ENCODE measurements around the gene GIPC1.
A peak's percentile ranks its signal among the peaks of the same experiment; 100 is the strongest.
"Not testable (repeated sequence)": the region's sequence is repeated elsewhere in the genome, so short reads cannot be mapped to it uniquely, and the experiment has no call there.

The GIPC1 gene

DNA sequence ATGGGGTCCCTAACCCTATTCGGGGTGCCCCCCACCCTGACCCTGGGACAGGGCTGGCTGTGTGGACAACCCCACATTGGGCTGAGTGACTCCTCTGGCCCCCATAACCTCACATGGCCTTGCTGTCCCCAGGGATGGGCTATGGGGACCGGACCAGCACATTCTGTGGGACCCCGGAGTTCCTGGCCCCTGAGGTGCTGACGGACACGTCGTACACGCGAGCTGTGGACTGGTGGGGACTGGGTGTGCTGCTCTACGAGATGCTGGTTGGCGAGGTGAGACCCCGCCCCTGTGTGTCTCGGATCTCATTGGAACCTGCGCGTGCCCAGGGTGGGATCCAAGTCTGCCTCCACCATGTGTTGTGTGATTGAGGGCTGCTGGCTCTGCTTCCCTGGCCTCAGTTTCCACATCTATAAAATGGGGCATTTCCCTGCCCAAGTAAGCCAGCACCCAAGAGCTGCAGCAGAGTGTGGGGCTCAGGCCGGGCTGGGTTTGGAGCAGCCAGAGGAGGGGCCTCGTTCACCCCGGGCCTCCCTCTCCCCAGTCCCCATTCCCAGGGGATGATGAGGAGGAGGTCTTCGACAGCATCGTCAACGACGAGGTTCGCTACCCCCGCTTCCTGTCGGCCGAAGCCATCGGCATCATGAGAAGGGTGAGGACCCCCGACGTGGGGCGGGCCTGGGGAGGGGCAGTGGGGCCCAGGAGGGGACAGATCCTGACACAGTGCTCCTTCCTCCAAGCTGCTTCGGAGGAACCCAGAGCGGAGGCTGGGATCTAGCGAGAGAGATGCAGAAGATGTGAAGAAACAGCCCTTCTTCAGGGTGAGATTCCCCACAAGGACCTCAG lies 25.7 kb downstream of the GIPC1 start:
- DNase-seq = no peak

DNA sequence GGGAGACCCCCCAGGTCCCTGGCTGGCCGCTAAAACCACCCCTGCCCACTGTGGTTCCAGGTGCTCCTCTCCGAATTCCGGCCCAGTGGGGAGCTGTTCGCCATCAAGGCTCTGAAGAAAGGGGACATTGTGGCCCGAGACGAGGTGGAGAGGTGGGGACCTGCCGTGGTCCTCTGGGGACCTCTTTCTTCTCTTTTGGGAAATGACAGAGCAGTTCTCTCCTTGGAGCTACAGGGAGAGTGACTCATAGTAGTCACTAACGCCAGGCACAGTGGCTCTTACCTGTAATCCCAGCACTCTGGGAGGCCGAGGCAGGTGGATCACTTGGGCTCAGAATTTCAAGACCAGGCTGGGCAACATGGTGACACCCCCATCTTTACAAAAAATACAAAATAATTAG lies 28.1 kb downstream of the GIPC1 start:
- no peak for DNase-seq

DNA sequence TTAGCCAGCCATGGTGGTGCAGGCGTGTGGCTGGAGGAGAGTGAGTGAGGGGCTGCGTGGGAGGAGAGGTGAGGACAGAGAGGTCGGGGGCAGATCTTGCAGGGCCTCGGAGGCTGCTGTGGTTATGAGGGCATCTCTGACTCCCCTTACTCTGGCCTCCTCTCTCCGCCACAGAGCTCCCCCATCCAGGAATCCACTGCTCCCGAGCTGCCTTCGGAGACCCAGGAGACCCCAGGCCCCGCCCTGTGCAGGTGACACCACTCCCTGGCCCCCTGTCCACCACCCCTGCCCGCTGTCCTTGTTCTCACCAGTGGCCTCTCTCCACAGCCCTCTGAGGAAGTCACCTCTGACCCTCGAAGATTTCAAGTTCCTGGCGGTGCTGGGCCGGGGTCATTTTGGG lies 28.5 kb downstream of the GIPC1 start:
- no peak for DNase-seq

DNA sequence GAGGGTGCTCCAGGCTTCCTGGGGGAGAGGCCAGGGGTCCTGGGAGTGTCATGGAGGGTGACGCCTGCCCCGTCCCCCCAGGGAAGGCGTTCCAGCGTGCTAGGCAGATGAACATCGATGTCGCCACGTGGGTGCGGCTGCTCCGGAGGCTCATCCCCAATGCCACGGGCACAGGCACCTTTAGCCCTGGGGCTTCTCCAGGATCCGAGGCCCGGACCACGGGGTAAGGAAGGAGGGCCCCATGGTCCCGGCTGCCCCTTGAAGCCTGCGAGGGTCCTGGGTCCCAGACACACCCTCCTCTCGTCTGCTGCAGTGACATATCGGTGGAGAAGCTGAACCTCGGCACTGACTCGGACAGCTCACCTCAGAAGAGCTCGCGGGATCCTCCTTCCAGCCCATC lies 32.2 kb downstream of the GIPC1 start:
- no peak for DNase-seq

GRCh38 chr19:14462401-14462800 lies 33.5 kb downstream of the GIPC1 start:
- not testable (repeated sequence) for DNase-seq

DNA sequence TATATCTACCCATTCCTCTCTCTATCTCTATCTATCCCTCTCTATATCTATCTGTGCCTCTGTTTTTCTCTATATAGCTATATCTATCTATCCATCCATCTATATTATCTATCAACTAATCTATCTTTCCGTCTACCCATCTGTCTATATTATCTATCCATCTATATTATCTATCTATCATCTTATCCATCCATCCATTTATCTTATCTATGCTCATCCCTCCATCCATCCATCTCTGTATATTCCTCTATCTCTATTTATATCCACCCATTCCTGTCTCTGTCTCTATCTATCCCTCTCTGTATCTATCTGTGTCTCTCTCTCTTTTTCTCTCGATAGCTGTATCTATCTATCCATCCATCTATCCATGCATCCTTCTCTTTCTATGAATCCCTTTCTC lies 35.0 kb downstream of the GIPC1 start:
- DNase-seq = no peak

- no peak for DNase-seq
These were observed 36.2 kb downstream of the GIPC1 start for GRCh38 chr19:14459703-14460102.

DNA sequence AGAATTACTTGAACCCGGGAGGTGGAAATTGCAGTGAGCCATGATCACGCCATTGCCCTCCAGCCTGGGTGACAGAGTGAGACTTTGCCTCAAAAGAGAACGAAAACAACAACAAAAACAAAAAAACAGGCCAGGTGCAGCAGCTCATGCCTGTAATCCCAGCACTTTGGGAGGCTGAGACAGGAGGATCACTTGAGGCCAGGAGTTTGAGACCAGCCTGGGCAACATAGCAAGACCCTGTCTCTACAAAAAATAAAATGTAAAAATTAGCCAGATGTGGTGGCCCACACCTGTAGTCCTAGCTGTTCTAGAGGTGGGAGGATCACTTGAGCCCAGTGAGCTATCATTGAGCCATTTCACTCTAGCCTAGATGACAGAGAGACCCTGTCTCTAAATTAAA lies 43.6 kb downstream of the GIPC1 start:
- DNase-seq = not testable (repeated sequence)

DNA sequence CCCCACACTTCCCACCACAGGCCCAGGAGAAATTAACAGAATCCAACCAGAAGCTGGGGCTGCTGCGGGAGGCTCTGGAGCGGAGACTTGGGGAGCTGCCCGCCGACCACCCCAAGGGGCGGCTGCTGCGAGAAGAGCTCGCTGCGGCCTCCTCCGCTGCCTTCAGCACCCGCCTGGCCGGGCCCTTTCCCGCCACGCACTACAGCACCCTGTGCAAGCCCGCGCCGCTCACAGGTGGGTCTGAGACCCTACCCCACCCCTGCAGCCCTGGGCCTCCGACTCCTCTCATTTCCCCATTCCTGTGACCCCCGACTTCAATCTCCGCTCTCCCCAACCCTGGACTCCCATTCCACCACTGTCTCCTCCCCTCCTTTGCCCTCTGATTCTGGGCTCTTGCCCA lies 45.1 kb downstream of the GIPC1 start:
- no peak for DNase-seq

DNA sequence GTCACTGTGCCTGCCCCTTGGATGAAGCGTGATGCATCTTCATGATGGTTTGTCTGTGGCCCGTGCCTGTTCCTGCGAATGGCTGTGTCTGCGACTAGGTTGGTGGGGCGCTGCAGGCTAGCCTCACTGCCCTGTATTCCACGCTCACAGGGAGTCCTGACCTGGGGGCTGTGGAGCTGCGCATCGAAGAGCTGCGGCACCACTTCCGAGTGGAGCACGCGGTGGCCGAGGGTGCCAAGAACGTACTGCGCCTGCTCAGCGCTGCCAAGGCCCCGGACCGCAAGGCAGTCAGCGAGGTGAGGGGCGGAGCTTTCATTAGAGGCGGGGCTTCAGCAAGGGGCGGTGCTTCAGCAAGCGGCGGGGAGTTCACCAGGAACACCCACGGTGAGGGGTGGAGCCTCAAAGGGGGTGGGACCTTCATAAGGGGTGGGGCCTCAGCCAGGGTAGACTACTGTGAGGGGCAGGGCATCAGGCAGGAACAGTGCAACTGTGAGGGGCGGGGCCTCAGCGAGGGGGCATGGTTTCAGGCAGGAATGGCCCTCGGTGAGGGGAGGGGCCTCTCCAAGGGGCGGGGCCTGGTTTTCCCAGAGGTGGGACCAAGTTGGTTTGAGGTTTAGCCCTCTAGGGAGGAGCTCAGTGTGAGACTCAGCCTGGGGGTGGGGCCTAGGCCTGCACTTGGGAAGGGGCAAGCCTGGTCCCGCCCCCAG lies 45.6 kb downstream of the GIPC1 start:
- DNase-seq = peak; percentile 40

GRCh38 chr19:14449321-14449720 lies 46.6 kb downstream of the GIPC1 start:
- no peak for DNase-seq

GRCh38 chr19:14446336-14447036 lies 49.4 kb downstream of the GIPC1 start:
- DNase-seq = no peak

- no peak for DNase-seq
These were observed 52.2 kb downstream of the GIPC1 start for GRCh38 chr19:14443632-14444216.

DNA sequence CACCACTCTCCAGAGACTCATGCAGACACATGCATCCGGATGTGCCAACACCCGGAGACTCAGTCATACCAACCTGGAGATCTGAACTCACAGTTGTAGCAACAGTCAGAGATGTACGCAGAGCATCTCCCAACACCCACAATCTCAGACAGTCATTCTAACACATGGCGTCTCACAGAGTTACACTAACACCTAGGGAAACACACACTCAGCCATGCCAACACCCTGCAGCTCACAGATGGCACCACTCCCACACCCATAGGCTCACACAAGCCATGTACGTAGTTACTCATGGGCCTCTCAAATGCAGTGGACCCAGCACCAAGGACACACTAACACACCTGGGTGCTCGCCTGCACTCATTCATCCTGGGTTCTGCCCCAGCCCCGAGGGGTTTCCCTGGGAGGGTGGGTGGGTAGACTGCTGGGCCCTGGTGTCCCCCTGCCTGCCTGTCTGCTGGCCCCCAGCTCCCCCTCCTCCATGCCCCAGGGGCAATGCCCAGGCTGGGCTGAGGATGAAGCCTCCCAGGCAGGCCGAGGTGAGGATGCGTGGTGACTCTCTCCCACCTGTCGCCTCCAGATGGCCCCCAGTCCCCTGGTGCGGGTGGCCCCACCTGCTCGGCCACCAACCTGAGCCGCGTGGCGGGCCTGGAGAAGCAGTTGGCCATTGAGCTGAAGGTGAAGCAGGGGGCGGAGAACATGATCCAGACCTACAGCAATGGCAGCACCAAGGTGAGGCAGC lies 52.9 kb downstream of the GIPC1 start:
- DNase-seq = no peak

- no peak for DNase-seq
These were observed 54.6 kb downstream of the GIPC1 start for GRCh38 chr19:14441041-14441938.

- DNase-seq = no peak
These were observed 55.9 kb downstream of the GIPC1 start for GRCh38 chr19:14440049-14440448.

DNA sequence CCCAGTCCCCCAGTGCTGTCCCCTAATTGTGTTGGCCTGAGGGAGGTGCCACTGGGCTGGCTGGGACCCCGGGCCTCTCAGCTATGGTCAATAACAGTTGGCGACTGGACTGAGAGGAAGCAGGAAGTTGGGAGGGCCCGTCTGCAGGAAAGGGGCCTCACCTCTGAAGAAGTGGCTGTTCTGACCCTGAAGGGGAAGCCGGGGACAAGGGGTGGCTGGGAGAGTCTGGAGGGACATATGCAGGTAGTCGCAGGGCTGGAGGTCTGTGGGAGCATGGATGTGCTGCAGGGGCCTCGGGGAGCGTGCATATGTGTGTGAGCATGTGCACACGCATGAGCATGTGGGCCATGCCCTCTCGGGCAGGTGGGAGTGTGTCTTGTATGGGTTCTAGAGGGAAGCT lies 56.9 kb downstream of the GIPC1 start:
- DNase-seq = no peak

- peak; percentile 68 for DNase-seq
These were observed 58.3 kb downstream of the GIPC1 start for GRCh38 chr19:14437578-14438140.

GRCh38 chr19:14435320-14436050 lies 60.4 kb downstream of the GIPC1 start:
- DNase-seq = no peak

GRCh38 chr19:14434543-14435319 lies 61.2 kb downstream of the GIPC1 start:
- peak; percentile 94 for DNase-seq
